H9 (cell line): ENCODE results near the gene SNX32. TPM values are rescaled to one million over a fixed set of nuclear protein-coding genes. Genes with fewer than 3 reads are reported as not detected.

Experiments
- DNase-seq: peaks from one replicate; pipeline ENCODE4 v3.0.0-alpha.2; 2017
- H2AFZ ChIP-seq: one replicate; pipeline ENCODE4 v1.6.1; 2013; ENCODE audit warnings: mild to moderate bottlenecking, low read length, control low read depth, moderate library complexity
- H2AK5ac ChIP-seq: 2 replicates; pipeline ENCODE4 v1.6.1; 2013; ENCODE audit warnings: low read length, control low read depth, mixed read lengths; ENCODE audit not compliant: insufficient read length
- H2BK120ac ChIP-seq: one replicate; pipeline ENCODE4 v1.6.1; 2013; ENCODE audit warnings: low read depth, mild to moderate bottlenecking, low read length, control low read depth, inconsistent platforms; ENCODE audit not compliant: poor library complexity, severe bottlenecking
- H2BK12ac ChIP-seq: 2 replicates; pipeline ENCODE4 v1.6.1; 2013; ENCODE audit warnings: low read length, control low read depth, mixed read lengths, low read depth; ENCODE audit not compliant: insufficient read length
- H2BK15ac ChIP-seq: 2 replicates; pipeline ENCODE4 v1.6.1; 2013; ENCODE audit warnings: low read depth, low read length, control low read depth
- H2BK20ac ChIP-seq: one replicate; pipeline ENCODE4 v1.6.1; 2013; ENCODE audit warnings: low read depth, mild to moderate bottlenecking, low read length, control low read depth, inconsistent platforms; ENCODE audit not compliant: poor library complexity, severe bottlenecking
- H2BK5ac ChIP-seq: 2 replicates; pipeline ENCODE4 v1.6.1; 2013; ENCODE audit warnings: low read length, control low read depth, mixed read lengths; ENCODE audit not compliant: insufficient read length
- H3K14ac ChIP-seq: 2 replicates; pipeline ENCODE4 v1.6.1; 2013; ENCODE audit warnings: low read length, control low read depth; ENCODE audit not compliant: insufficient read depth
- H3K18ac ChIP-seq: 2 replicates; pipeline ENCODE4 v1.6.1; 2013; ENCODE audit warnings: low read depth, mild to moderate bottlenecking, mixed read lengths, low read length, control low read depth; ENCODE audit not compliant: insufficient read length
- H3K23ac ChIP-seq: 2 replicates; pipeline ENCODE4 v1.6.1; 2013; ENCODE audit warnings: low read length, control low read depth, mixed read lengths, low read depth; ENCODE audit not compliant: insufficient read length
- H3K23me2 ChIP-seq: 2 replicates; pipeline ENCODE4 v1.6.1; 2013; ENCODE audit warnings: low read depth, mild to moderate bottlenecking, mixed read lengths, low read length, control low read depth; ENCODE audit not compliant: insufficient read length, poor library complexity, severe bottlenecking
- H3K27ac ChIP-seq: 2 replicates; pipeline ENCODE4 v1.5.1; 2013; ENCODE audit warnings: low read length, control low read depth, mixed read lengths, low read depth; ENCODE audit not compliant: insufficient read length
- H3K27me3 ChIP-seq: 2 replicates; pipeline ENCODE4 v1.6.1; 2013; ENCODE audit warnings: low read length, control low read depth, inconsistent platforms; ENCODE audit not compliant: insufficient read depth
- H3K4ac ChIP-seq: 2 replicates; pipeline ENCODE4 v1.6.1; 2013; ENCODE audit warnings: low read depth, mild to moderate bottlenecking, control low read depth, inconsistent platforms, low read length, moderate library complexity
- H3K4me1 ChIP-seq: 2 replicates; pipeline ENCODE4 v1.6.1; 2013; ENCODE audit warnings: low read length, control low read depth, inconsistent platforms; ENCODE audit not compliant: insufficient read depth
- H3K4me2 ChIP-seq: 2 replicates; pipeline ENCODE4 v1.6.1; 2013; ENCODE audit warnings: low read length, control low read depth, mixed read lengths; ENCODE audit not compliant: insufficient read length, insufficient read depth
- H3K56ac ChIP-seq: 2 replicates; pipeline ENCODE4 v1.6.1; 2013; ENCODE audit warnings: low read depth, mild to moderate bottlenecking, mixed read lengths, low read length, control low read depth; ENCODE audit not compliant: insufficient read length
- H3K79me1 ChIP-seq: 2 replicates; pipeline ENCODE4 v1.6.1; 2013; ENCODE audit warnings: low read depth, mild to moderate bottlenecking, moderate library complexity, low read length, control low read depth, inconsistent platforms; ENCODE audit not compliant: insufficient read depth, poor library complexity, severe bottlenecking
- H3K79me2 ChIP-seq: 2 replicates; pipeline ENCODE4 v1.6.1; 2013; ENCODE audit warnings: low read length, control low read depth, inconsistent platforms; ENCODE audit not compliant: insufficient read depth
- H3K9ac ChIP-seq: 2 replicates; pipeline ENCODE4 v1.6.1; 2013; ENCODE audit warnings: low read length, control low read depth, mixed read lengths; ENCODE audit not compliant: insufficient read length; ENCODE audit errors: extremely low read depth
- H3K9me3 ChIP-seq: one replicate; pipeline ENCODE4 v1.6.1; 2013; ENCODE audit warnings: low read depth, low read length, inconsistent platforms; ENCODE audit not compliant: control insufficient read depth
- H3T11ph ChIP-seq: one replicate; pipeline ENCODE4 v1.6.1; 2013; ENCODE audit warnings: mild to moderate bottlenecking, low read length, control low read depth, inconsistent platforms
- H4K20me1 ChIP-seq: one replicate; pipeline ENCODE4 v1.6.1; 2013; ENCODE audit not compliant: control insufficient read depth, insufficient read length, insufficient read depth
- H4K5ac ChIP-seq: 2 replicates; pipeline ENCODE4 v1.6.1; 2013; ENCODE audit warnings: low read depth, mild to moderate bottlenecking, mixed read lengths, low read length, control low read depth; ENCODE audit not compliant: insufficient read length
- H4K8ac ChIP-seq: replicated peaks from 2 replicates; pipeline ENCODE4 v1.6.1; 2013; ENCODE audit warnings: low read length, control low read depth, mixed read lengths, low read depth; ENCODE audit not compliant: insufficient read length
- H4K91ac ChIP-seq: 2 replicates; pipeline ENCODE4 v1.6.1; 2013; ENCODE audit warnings: low read depth, mild to moderate bottlenecking, moderate library complexity, mixed read lengths, low read length, control low read depth; ENCODE audit not compliant: insufficient read length
- H3K27ac Mint-ChIP-seq, 3 experiments: 2 replicates in 2 of 3; 3 replicates in 1 of 3; pipeline ENCODE4 v1.8.0; 2020 to 2021; ENCODE audit warnings: mixed read lengths in 3 of 3, mild to moderate bottlenecking in 1 of 3, moderate library complexity in 1 of 3
- H3K27me3 Mint-ChIP-seq: 2 replicates; pipeline ENCODE4 v1.8.0; 2021; ENCODE audit warnings: low read depth, mild to moderate bottlenecking, moderate library complexity, mixed read lengths
- H3K36me3 Mint-ChIP-seq, 3 experiments: 2 replicates in 2 of 3; 3 replicates in 1 of 3; pipeline ENCODE4 v1.8.0; 2020 to 2021; ENCODE audit warnings: low read depth in 3 of 3, mixed read lengths in 3 of 3; ENCODE audit not compliant: insufficient read depth in 1 of 3
- H3K4me1 Mint-ChIP-seq, 2 experiments: 2 replicates each; pipeline ENCODE4 v1.8.0; 2020; ENCODE audit warnings: mixed read lengths in 2 of 2
- H3K4me3 Mint-ChIP-seq, 2 experiments: 2 replicates in 1 of 2; 3 replicates in 1 of 2; pipeline ENCODE4 v1.8.0; 2020 to 2021; ENCODE audit warnings: mild to moderate bottlenecking in 2 of 2, mixed read lengths in 2 of 2, moderate library complexity in 1 of 2
- H3K9me3 Mint-ChIP-seq, 2 experiments: 2 replicates in 1 of 2; 3 replicates in 1 of 2; pipeline ENCODE4 v1.8.0; 2020; ENCODE audit warnings: mild to moderate bottlenecking in 2 of 2, mixed read lengths in 2 of 2, moderate library complexity in 1 of 2
- CTCF ChIP-seq: fragments of 200-600 bp; sonication (generic); conservative IDR thresholded peaks from 3 replicates; pipeline ENCODE4 v1.8.0; 2021; ENCODE audit warnings: antibody characterized with exemption, mild to moderate bottlenecking
- WGBS: extraction: QIAGEN DNeasy Blood & Tissue Kit; methylation state at CpG from one replicate; pipeline ENCODE4 v1.1.7; 2013; ENCODE audit warnings: missing lambda C conversion rate, low lambda C conversion rate, mixed read lengths; ENCODE audit not compliant: insufficient read length; ENCODE audit errors: extremely low coverage; 5-methylcytosine and 5-hydroxymethylcytosine counted together
- total RNA-seq: library from RNA; stranded (reverse); gene quantifications from 2 replicates; pipeline ENCODE4 v1.2.1, GENCODE V29; 2021

The SNX32 gene
- total RNA-seq, 1 experiment from 2014 or later = 1.2 TPM

GRCh38 chr11:65888163-65888814 is 54.5 kb downstream of the SNX32 start, which contains the start of gene FIBP:
TSS of gene FIBP (minus strand) at chr11:65888471. CDS start at chr11:65888418, 53 bp downstream.
- H3K9ac ChIP-seq = peak within 1 kb of the TSS; percentile 31
- no peak within 1 kb of the TSS for H4K8ac ChIP-seq
- H3K4me1 ChIP-seq = peaks cover 9% of the 10 kb centered on the region; the same call in 1 of the 2 replicates
- Mint-ChIP-seq H3K36me3 (peaks cover 29 to 52% (median 41%) of the 10 kb centered on the region in 3 experiments), H3K9me3 (peaks cover 2 to 4% of the 10 kb centered on the region in 2 experiments; a peak in 2 of 5 replicates), H3K4me3 (peak within 1 kb of the TSS; percentile 97 to 98), H3K27me3 (peaks cover 17% of the 10 kb centered on the region), H3K27ac (peak within 1 kb of the TSS; percentile 89 to 99 (median 98)), H3K4me1 (peaks cover 37 to 52% of the 10 kb centered on the region in 2 experiments)
- no peak within 1 kb of the TSS for H2BK15ac ChIP-seq
- H3K4ac ChIP-seq = no peak within 1 kb of the TSS
- H2BK5ac ChIP-seq = no peak within 1 kb of the TSS
- no peak within 1 kb of the TSS for H2AFZ ChIP-seq
- no peak within 1 kb of the TSS for H4K5ac ChIP-seq
- no peak within 1 kb of the TSS for H3K27ac ChIP-seq
- DNase-seq = peak; percentile 98
- no CpG with 5 or more reads among the region's 57 CpGs for WGBS
- H2BK20ac ChIP-seq = no peak within 1 kb of the TSS
- H3K27me3 ChIP-seq = peaks cover 6% of the 10 kb centered on the region; the same call in 1 of the 2 replicates
- TF ChIP-seq CTCF = peak; percentile 80
- no peaks in the 10 kb centered on the region for H4K20me1 ChIP-seq
- peak within 1 kb of the TSS; percentile 93 for H3K14ac ChIP-seq
- peak within 1 kb of the TSS; percentile 78 for H3K18ac ChIP-seq
- H3K23ac ChIP-seq = no peak within 1 kb of the TSS
- H2BK120ac ChIP-seq = no peak within 1 kb of the TSS
- no peaks in the 10 kb centered on the region for H3K9me3 ChIP-seq
- no peak within 1 kb of the TSS for H4K91ac ChIP-seq
- peaks cover 23% of the 10 kb centered on the region for H3K23me2 ChIP-seq
- no peak within 1 kb of the TSS for H3T11ph ChIP-seq
- peak within 1 kb of the TSS; percentile 70 for H3K4me2 ChIP-seq
- H3K79me1 ChIP-seq = no peaks in the 10 kb centered on the region
- H3K56ac ChIP-seq = no peak within 1 kb of the TSS
- no peak within 1 kb of the TSS for H2AK5ac ChIP-seq
- H3K79me2 ChIP-seq = no peaks in the 10 kb centered on the region; the same call in 1 of the 2 replicates
- H2BK12ac ChIP-seq = no peak within 1 kb of the TSS
